ENCODE measurements around the gene SPZ1.
"Not testable (repeated sequence)": the region's sequence is repeated elsewhere in the genome, so short reads cannot be mapped to it uniquely, and the experiment has no call there.

Gene SPZ1

GRCh38 chr5:80319702-80320101 is at the start of gene SPZ1:
TSS of gene SPZ1 (plus strand) at chr5:80320002. CDS start at chr5:80320216, 214 bp downstream.
- no peak for DNase-seq

- not testable (repeated sequence) for DNase-seq
Measured at GRCh38 chr5:80270543-80270942, 49.3 kb upstream of the SPZ1 start.

GRCh38 chr5:80275347-80275746 is 44.5 kb upstream of the SPZ1 start:
- DNase-seq: no peak

DNA sequence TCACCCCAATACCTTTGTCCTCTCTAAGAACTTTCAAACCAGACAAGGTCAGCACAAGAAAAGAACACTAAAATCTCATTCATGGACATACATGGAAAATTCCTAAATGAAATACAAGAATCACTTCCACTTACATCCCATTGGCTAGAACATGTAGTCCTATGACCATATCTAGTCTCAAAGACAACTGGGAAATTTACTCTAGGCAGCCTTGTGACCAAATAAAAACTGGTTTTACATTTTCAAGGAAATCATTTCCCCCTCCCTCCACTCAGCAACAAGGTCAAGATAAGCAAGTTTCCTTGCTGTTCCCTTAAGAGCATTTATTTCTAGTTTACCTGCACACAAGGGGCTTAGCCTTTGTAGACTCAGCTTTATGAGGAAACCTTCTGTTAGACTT is 43.6 kb upstream of the SPZ1 start:
- no peak for DNase-seq

DNA sequence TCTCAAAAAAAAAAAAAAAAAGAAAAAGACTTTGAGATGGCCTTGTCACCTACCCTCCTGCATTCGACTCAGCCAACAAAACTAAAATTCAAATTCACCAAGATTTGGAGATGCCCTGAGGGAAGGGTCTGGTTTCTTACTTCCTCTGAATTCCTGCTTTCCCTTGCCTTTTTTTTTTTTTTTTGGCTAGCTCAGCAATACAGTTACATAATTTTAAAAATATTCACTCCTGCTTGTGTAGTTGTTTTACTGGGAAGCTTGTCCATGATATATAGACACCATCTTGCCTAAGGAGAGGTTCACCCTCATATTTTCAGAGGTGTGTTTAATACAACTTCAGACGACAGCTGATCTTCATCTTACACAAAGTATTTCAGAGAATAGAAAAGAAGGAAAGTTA is 42.6 kb upstream of the SPZ1 start:
- DNase-seq: no peak

GRCh38 chr5:80282054-80282453 is 37.7 kb upstream of the SPZ1 start:
- DNase-seq: no peak

DNA sequence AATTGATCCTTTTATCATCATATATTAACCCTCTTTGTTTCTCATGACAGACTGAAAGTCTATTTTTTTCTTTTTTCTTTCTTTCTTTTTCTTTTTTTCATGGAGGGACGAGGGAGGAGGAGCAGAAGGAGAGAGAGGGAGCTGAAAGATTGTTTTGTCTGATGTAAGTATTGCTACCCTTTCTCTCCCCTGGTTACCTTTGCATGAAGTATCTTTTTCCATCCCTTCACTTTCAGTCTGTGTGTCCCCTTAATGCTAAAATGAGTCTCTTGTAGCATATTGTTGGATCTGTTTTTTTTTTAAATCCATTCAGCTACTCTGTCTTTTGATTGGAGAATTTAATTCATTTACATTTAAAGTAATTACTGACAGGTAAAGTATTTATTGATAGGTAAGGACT is 36.4 kb upstream of the SPZ1 start:
- no peak for DNase-seq

DNA sequence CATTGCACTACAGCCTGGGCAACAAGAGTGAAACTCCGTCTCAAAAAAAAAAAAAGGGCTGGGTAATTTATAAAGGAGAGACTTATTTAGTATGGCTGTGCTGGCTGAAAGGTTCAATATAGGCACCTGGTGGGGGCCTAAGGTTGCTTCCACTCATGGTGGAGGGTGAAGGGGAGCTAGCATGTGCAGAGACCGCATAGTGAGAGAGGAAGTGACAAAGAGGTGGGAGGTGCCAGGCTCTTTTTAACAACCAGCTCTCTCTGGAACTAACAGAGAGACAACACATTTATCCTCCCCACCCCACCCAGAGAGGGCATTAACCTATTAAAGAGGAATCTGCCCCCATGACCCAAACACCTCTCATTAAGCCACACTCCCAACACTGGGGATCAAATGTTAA is 35.1 kb upstream of the SPZ1 start:
- no peak for DNase-seq

- no peak for DNase-seq
Measured at GRCh38 chr5:80288177-80288576, 31.6 kb upstream of the SPZ1 start.

GRCh38 chr5:80289320-80289719 is 30.5 kb upstream of the SPZ1 start:
- DNase-seq: no peak

DNA sequence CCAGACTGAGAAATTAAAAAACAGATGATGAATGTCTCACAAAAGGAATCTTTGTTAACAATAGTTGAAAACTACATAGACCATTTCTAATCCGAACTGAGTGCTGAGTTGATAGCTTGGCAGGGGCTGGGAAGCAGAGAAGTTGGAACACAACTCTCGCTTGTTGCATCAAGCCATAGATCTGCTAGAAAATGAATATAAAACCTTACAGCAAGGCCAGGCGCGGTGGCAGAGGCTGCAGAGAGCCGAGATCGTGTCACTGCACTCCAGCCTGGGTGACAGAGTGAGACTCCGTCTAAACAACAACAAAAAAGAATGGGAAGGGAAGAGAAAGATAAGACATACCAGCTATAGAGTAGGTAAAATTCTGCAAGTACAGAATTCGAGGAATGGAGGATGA is 28.0 kb upstream of the SPZ1 start:
- DNase-seq: no peak

DNA sequence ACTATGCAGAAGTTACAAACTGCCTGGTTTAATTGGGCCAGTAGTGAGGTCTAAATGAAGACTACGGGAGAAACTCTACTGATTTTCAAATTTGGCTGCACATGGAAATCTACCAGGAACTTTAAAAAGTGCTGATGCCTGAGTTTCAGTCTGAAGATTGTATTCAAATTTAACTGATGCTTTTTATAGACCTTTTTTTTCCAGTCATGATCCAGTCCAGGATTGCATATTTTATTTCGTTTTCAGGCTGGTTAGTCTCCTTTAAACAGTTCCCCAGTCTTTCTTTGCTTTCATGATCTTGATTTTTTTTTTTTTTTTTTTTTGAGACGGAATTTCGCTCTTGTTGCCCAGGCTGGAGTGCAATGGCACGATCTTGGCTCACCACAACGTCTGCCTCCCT is 23.7 kb upstream of the SPZ1 start:
- no peak for DNase-seq

DNA sequence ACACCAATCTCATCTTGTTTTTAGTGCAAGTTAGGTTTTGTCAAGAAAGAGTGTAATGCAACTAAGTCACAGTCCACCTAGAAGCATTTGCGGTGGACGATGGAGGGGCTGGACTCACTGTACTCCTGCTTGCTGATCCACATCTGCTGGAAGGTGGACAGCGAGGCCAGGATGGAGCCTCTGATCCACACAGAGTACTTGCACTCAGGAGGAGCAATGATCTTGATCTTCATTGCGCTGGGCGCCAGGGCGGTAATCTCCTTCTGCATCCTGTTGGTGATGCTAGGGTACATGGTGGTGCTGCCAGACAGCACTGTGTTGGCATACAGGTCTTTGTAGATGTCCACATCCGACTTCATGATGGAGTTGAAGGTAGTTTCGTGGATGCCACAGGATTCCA is 20.2 kb upstream of the SPZ1 start:
- no peak for DNase-seq

DNA sequence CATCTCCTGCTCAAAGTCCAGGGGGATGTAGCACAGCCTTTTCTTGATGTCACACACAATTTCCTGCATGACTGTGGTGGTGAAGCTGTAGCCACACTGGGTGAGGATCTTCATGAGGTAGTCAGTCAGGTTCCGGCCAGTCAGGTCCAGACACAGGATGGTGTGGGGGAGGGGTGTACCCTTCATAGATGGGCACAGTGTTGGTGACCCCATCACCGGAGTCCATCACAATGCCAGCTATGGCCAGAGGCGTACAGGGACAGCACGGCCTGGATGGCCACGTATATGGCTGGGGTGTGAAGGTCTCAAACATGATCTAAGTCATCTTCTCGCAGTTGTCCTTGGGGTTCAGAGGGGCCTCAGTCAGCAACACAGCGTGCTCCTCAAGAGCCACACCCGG is 19.7 kb upstream of the SPZ1 start:
- no peak for DNase-seq

GRCh38 chr5:80300796-80301195 is 19.0 kb upstream of the SPZ1 start:
- not testable (repeated sequence) for DNase-seq

DNA sequence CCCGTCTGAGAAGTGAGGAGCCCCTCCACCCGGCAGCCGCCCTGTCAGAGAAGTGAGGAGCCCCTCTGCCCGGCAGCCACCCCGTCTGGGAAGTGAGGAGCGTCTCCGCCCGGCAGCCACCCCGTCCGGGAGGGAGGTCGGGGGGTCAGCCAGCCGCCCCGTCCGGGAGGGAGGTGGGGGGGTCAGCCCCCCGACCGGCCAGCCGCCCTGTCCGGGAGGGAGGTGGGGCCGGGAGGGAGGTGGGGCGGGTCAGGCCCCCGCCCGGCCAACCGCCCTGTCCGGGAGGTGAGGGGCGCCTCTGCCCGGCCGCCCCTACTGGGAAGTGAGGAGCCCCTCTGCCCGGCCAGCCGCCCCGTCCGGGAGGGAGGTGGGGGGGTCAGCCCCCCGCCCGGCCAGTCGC is 18.5 kb upstream of the SPZ1 start:
- DNase-seq: not testable (repeated sequence)

- no peak for DNase-seq
Measured at GRCh38 chr5:80302636-80303035, 17.2 kb upstream of the SPZ1 start.

DNA sequence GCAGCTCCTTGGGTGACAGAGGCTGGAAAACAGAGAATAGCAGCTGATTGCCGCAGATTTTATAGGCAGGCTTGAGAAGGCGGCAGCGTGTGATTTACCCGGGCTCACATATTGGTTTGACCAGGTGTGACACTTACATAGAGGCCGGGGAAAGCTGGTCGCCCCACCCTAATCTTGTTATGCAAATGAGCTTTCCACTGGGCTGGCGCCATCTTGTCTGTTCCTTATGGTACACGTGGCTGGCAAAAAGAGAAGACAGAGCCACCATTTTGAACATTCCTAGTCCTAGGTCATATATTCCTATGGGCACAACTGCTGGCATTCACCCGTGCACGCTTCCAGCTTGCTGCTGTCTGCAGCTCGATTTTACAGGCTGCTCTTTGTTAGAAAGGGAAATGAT is 11.3 kb upstream of the SPZ1 start:
- no peak for DNase-seq

DNA sequence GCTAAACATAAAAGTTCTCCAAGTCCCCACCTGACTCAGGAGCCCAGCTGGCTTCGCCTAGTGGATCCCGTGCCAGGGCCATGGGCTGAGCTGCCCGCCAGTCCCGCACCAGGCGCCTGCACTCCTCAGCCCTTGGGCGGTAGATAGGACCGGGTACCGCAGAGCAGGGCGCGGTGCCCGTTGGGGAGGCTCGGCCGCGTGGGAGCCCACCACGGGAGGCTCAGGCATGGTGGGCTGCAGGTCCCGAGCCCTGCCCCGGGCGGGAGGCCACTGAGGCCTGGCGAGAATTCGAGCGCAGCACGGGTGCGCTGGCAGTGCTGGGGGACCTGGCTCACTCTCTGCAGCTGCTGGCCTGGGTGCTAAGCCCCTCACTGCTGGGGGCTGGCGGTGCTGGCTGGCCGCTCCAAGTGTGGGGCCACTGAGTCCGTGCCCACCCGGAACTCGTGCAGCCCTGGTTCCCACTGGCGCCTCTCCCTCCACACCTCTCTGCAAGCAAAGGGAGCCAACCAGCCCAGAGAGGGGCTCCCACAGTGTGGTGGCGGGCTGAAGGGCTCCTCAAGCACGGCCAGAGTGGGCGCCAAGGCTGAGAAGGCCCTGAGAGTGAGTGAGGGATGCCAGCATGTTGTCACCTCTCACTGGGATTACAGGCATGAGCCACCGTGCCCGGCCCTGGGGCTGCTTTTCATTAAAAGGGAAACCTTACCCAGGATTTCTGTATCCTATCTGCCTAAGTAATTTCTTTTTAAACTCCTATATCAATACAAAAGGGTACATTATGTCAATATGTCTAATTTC is 9.7 kb upstream of the SPZ1 start:
- DNase-seq: no peak

- DNase-seq: no peak
Measured at GRCh38 chr5:80315244-80315643, 4.6 kb upstream of the SPZ1 start.

- peak; percentile 58 for DNase-seq
Measured at GRCh38 chr5:80318212-80318611, 1.6 kb upstream of the SPZ1 start.

DNA sequence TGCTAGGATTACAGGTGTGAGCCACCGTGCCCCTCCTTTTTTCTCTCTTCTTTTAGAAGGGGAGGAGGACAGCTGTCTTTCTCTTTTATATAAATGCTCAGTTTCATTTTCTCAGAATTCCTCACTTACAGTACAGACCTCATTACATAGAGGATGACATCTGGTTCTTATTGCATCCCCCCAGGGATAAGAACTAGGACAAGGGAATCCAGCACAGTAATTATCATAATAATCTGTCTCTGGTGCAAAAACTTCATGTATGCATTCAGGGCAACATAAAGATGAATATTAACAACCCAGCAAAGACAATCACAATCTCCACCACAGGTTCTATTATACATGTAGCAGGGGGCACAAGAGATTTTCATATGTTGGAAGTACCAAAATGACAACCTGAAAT is 5.1 kb downstream of the SPZ1 start:
- no peak for DNase-seq

- DNase-seq: no peak
Measured at GRCh38 chr5:80326468-80326867, 6.7 kb downstream of the SPZ1 start.

GRCh38 chr5:80337379-80337778 is 17.6 kb downstream of the SPZ1 start:
- no peak for DNase-seq

- no peak for DNase-seq
Measured at GRCh38 chr5:80339116-80339515, 19.3 kb downstream of the SPZ1 start.
